ENCODE results near the gene NCDN.

The NCDN gene

DNA sequence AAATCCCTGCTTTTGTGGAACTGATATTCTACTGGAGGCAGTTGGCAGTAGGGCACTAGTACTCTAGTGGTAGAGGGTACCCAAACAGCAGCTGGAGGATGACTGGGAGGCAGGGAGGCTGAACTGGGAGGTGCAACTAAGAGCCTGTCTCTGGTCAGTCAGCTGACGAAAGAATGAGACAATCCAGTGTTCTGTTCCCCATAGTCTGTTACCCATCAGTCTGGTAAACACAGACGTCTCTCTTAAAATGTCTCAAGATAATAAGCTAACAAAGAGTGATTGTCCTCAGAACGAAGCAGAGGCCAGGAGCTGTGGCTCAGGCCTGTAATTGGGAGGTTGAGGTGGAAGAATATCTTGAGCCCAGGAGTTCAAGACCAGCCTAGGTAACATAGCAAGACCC is 45.9 kb downstream of the NCDN start:
- no peak overlapping the region for H3K9ac ChIP-seq (ENCODE audit: low read depth, low read length)
- H3K9me3 ChIP-seq (ENCODE audit: control insufficient read depth, insufficient read depth, low read length), result no peaks in the 10 kb centered on the region
- H3K4me1 ChIP-seq (ENCODE audit: insufficient read depth, low read length), result 0 out of 2 replicates have a peak, but pooled peaks cover 8% of the 10 kb centered on the region
- H3K36me3 ChIP-seq (ENCODE audit: insufficient read depth, low read length), result peaks cover 18% of the 10 kb centered on the region

DNA sequence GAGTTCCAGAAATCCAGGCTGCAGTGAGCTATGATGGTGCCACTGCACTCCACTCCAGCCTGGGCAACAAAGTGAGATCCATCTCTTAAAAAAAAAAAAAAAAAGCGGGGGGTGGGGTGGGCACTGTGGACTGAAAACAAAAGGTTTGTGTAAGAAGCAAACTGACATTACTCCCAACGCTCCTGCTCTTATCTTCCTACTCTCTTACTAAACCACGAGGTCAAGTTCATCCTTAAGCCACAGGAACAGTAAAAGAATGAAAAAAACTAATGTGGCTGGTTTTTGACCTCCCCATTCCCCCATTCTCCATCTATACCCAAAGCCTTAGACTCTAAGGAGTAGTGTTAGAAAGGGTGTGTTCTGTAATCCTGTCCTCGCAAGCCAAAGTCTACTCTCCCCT is 46.3 kb downstream of the NCDN start:
- Histone ChIP-seq H3K9me3 (ENCODE audit: control insufficient read depth, insufficient read depth, low read length) (no peaks in the 10 kb centered on the region), H3K36me3 (ENCODE audit: insufficient read depth, low read length) (peaks cover 22% of the 10 kb centered on the region), H3K4me1 (ENCODE audit: insufficient read depth, low read length) (0 out of 2 replicates have a peak, but pooled peaks cover 5% of the 10 kb centered on the region), H3K9ac (ENCODE audit: low read depth, low read length) (no peak overlapping the region)

DNA sequence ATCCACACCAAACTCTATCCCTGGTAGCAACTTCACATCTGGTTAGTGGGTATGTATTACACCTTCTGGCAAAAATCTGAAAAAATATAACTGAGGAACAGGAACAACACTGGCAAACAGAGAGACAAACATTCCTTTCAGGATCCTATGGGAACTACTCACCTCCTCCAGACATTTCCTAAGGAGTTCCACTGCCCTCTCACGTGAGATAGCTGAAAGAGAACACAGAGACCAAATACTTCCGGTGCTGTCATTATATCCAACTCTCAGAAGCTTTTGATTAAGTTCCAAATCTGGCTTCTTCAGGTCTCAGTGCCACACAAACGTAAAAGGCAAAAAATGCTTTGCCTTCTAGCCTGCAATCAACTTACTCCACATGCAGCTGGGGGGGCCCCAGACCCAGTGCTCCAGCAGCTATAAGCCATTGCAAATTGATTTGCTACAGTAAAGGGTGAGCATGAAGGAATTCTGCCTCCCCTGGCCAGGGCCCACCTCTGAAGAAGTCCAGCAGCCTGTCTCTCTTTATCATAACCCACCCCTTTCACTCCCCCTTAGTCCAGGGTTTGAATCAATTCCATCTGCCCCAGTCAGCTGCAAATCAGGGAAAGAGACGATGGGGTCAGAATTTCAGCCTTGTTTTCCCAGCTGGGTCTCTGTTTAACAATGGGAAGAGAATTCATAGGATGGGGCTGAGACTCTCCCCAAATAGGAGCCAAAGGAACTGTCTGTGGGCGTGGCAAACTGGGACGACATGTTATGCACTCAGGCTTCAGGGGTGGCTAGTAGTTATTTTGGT is 47.7 kb downstream of the NCDN start:
- Histone ChIP-seq H3K9ac (ENCODE audit: low read depth, low read length) (no peak overlapping the region), H3K36me3 (ENCODE audit: insufficient read depth, low read length) (peaks cover 22% of the 10 kb centered on the region), H3K4me1 (ENCODE audit: insufficient read depth, low read length) (0 out of 2 replicates have a peak, but pooled peaks cover 5% of the 10 kb centered on the region), H3K9me3 (ENCODE audit: control insufficient read depth, insufficient read depth, low read length) (no peaks in the 10 kb centered on the region)

DNA sequence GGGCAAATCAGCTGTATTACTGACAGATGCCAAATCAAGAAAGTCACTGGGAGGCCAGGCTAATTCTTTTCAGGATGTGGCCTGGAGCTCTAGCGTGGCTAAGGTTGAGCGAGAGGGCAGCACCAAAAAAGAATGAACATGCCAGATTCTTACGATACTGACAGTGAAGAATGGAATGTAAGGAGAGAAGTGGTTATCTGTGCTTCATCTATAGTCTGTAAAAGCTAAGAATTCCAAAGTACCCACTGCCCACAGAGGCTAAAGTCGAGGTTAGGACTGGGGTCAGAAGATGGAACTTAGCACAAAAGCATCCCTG is 48.2 kb downstream of the NCDN start:
- peaks cover 22% of the 10 kb centered on the region for H3K36me3 ChIP-seq (ENCODE audit: insufficient read depth, low read length)

DNA sequence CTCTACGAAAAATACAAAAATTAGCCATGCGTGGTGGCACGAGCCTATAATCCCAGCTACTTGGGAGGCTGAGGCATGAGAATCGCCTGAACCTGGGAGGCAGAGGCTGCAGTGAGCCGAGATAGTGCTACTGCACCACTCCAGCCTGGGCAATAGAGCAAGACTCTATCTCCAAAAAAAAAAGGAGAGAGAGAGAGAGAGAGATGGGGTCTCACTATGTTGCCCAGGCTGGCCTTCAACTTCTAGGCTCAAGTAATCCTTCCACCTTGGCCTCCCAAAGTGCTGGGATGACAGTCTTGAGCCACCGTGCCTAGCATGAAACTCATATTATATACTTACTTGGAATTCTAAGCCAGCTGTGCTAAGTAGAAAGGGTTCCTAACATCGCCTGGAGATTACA is 54.1 kb downstream of the NCDN start:
- H3K36me3 ChIP-seq (ENCODE audit: insufficient read depth, low read length), result peaks cover 5% of the 10 kb centered on the region; the same call in 1 of the 2 replicates
- H3K9ac ChIP-seq (ENCODE audit: low read depth, low read length), result no peak overlapping the region
- H3K4me1 ChIP-seq (ENCODE audit: insufficient read depth, low read length), result no peaks in the 10 kb centered on the region
- no peaks in the 10 kb centered on the region for H3K9me3 ChIP-seq (ENCODE audit: control insufficient read depth, insufficient read depth, low read length)

More for the DNA sequence above, 48.2 kb downstream of the NCDN start:
- no peak overlapping the region for H3K9ac ChIP-seq (ENCODE audit: low read depth, low read length)
- H3K9me3 ChIP-seq (ENCODE audit: control insufficient read depth, insufficient read depth, low read length), result no peaks in the 10 kb centered on the region
- 0 out of 2 replicates have a peak, but pooled peaks cover 5% of the 10 kb centered on the region for H3K4me1 ChIP-seq (ENCODE audit: insufficient read depth, low read length)

DNA sequence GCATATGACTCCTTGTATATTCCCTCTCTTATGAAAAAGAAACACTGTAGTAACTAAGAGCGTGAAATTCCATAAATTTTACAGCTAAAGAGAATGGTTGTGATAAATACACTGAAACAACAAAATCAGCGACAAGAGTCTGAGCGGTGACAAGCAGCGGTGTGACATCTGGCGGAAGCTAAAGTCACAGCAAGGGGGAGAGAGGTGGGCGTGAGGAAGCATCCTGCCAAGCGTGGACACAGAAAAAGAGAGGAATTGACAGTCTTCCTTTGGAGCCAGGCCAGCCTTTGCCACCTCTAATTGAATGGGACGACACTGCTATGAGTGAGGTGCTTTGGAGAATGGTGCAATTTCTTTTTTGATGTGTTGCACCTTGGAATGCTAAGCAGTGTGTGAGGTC is 57.8 kb downstream of the NCDN start:
- H3K9ac ChIP-seq (ENCODE audit: low read depth, low read length), result no peak overlapping the region
- no peaks in the 10 kb centered on the region for H3K9me3 ChIP-seq (ENCODE audit: control insufficient read depth, insufficient read depth, low read length)
- peaks cover 7% of the 10 kb centered on the region for H3K36me3 ChIP-seq (ENCODE audit: insufficient read depth, low read length)
- no peaks in the 10 kb centered on the region for H3K4me1 ChIP-seq (ENCODE audit: insufficient read depth, low read length)
